Lower leg skin (tissue), 3 donors: Measurements from ENCODE around the gene IQUB.

Source experiments
- CTCF ChIP-seq, 3 donors: fragments of 450-650 bp; IDR thresholded peaks; one replicate each; pipeline ENCODE4 v1.5.1; 2016; ENCODE audit warnings: antibody characterized with exemption in 3 of 3, mild to moderate bottlenecking in 3 of 3, moderate library complexity in 2 of 3
- POLR2A ChIP-seq, 2 donors: fragments of 450-650 bp; IDR thresholded peaks; one replicate each; pipeline ENCODE4 v1.6.1; 2016 to 2017; ENCODE audit warnings: antibody characterized with exemption in 2 of 2, mild to moderate bottlenecking in 1 of 2, moderate library complexity in 1 of 2

GRCh38 chr7:123562121-123562520 lies 27.7 kb upstream of the IQUB start:
- TF ChIP-seq POLR2A (IDR thresholded peaks at IDR 0.05), result no peak
- TF ChIP-seq CTCF (IDR thresholded peaks at IDR 0.05), result no peak
